Spleen (tissue), 11 donors: ENCODE measurements around the gene DSCAML1. TPM values are rescaled to one million over a fixed set of nuclear protein-coding genes. Genes with fewer than 3 reads are reported as not detected.

Experiments
- DNase-seq: peaks from one replicate; pipeline ENCODE4 v3.0.0-alpha.2; 2020
- H3K27ac ChIP-seq, 8 donors: fragments of 200-600 bp; sonication (generic) in 7 of 8; 1 replicate in 4 of 8; 2 replicates in 4 of 8; pipeline versions ENCODE4 v1.5.0 to v1.8.0; 2016 to 2021; ENCODE audit warnings: inconsistent platforms in 4 of 8, mild to moderate bottlenecking in 4 of 8, moderate library complexity in 1 of 8
- H3K27me3 ChIP-seq, 7 donors: fragments of 200-600 bp; sonication (generic) in 6 of 7; replicated peaks in 1 of 7; 1 replicate in 4 of 7; 2 replicates in 3 of 7; pipeline versions ENCODE4 v1.5.0 to v1.8.0; 2016 to 2021; ENCODE audit warnings: inconsistent platforms in 3 of 7, mild to moderate bottlenecking in 1 of 7
- H3K36me3 ChIP-seq, 6 donors: fragments of 200-600 bp; sonication (generic) in 5 of 6; 1 replicate in 4 of 6; 2 replicates in 2 of 6; pipeline versions ENCODE4 v1.5.0 to v1.8.0; 2016 to 2021; ENCODE audit warnings: inconsistent platforms in 2 of 6
- H3K4me1 ChIP-seq, 6 donors: fragments of 200-600 bp; sonication (generic) in 5 of 6; 1 replicate in 3 of 6; 2 replicates in 3 of 6; pipeline versions ENCODE4 v1.5.0 to v1.8.0; 2016 to 2021; ENCODE audit warnings: inconsistent platforms in 3 of 6
- H3K4me3 ChIP-seq, 8 donors: fragments of 200-600 bp; sonication (generic) in 7 of 8; 1 replicate in 4 of 8; 2 replicates in 4 of 8; pipeline versions ENCODE4 v1.5.0 to v1.8.0; 2016 to 2021; ENCODE audit warnings: inconsistent platforms in 4 of 8, mild to moderate bottlenecking in 4 of 8, moderate library complexity in 2 of 8
- H3K9me3 ChIP-seq, 8 donors: fragments of 200-600 bp; sonication (generic) in 7 of 8; 1 replicate in 4 of 8; 2 replicates in 4 of 8; pipeline versions ENCODE4 v1.5.0 to v1.8.0; 2016 to 2021; ENCODE audit warnings: inconsistent platforms in 4 of 8
- CTCF ChIP-seq, 11 experiments: fragments of 200-600 bp in 7 of 11; fragments of 450-650 bp in 4 of 11; sonication (generic) in 4 of 11; IDR thresholded peaks in 8 of 11; conservative IDR thresholded peaks in 3 of 11; 1 replicate in 7 of 11; 2 replicates in 4 of 11; pipeline versions ENCODE4 v1.4.0 to v1.8.0; 2016 to 2021; ENCODE audit warnings: antibody characterized with exemption in 11 of 11, inconsistent platforms in 4 of 11, mild to moderate bottlenecking in 1 of 11
- POLR2A ChIP-seq, 3 donors: fragments of 450-650 bp; IDR thresholded peaks; one replicate each; pipeline ENCODE4 v1.5.1; 2017; ENCODE audit warnings: antibody characterized with exemption in 3 of 3, mild to moderate bottlenecking in 1 of 3
- POLR2AphosphoS5 ChIP-seq, 3 donors: sonication (generic); formaldehyde crosslinking; IDR thresholded peaks; one replicate each; pipeline ENCODE4 v1.5.1; 2017; ENCODE audit warnings: antibody characterized with exemption in 3 of 3
- WGBS, 5 donors: extraction: QIAGEN DNeasy Blood & Tissue Kit in 3 of 5; methylation state at CpG; one replicate each; pipeline versions ENCODE4 v1.1.5 to v1.1.7; 2013 to 2018; 5-methylcytosine and 5-hydroxymethylcytosine counted together
- intact Hi-C: fragments of 100-400 bp; cut with DNase I; formaldehyde crosslinking; loops from one replicate; pipeline ENCODE4 v1.15.0; 2023; ENCODE audit warnings: low total_unique reads
- polyA plus RNA-seq, 3 donors: library from polyadenylated mRNA; stranded (reverse); fragments of 200-250 nt; gene quantifications; one replicate each; pipeline ENCODE4 v1.2.1, GENCODE V29; 2013
- total RNA-seq, 7 donors: library from RNA; depleted of rRNA in 3 of 7; stranded (reverse); fragments of >200 nt in 3 of 7; fragmentation: NEBNext Ultra II Directional in 4 of 7; extraction: Animal tissue kit (Norgen Biotek cat#: 25700) in 4 of 7; gene quantifications; one replicate each; pipeline versions ENCODE4 v1.1.0 to v1.2.1, GENCODE V29; 2016 to 2021
- donor health status: healthy with polysubstance abuse.
- donor health status: DM: no; HTN: no; CAD: no; lungs with moderate emphysema.
- donor health status: DM: no; HTN: no; CAD: no.
- donor health status: Bipolar disorder and iron deficiency.
- donor health status: healthy.
- donor health status: DM: no; HTN: no; CAD: no.
- donor health status: DM: yes; HTN: yes; CAD: no.

Gene DSCAML1
- total and polyA plus RNA-seq, 10 donors: 0.07 to 10.7 (median 2.3) TPM

DNA sequence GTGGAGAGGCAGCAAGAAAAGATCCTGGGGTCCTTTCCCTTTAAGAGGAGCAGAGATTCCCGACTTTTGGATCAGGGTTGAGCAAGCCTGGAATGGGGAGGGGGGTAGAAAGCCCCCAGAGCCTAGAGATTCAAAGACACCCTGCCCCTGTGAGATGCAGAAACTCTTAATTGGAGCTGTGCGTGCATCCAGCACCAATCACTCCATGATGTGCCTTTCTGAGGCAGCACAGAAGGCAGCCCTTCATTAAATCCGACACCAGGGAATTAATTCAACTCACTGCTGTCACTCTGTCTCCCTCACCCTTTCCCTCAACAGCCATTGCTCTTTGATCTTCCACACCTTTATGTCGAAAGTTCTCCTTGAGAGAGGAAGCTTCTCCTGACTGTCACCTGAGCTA is 43.0 kb downstream of the DSCAML1 start:
- H3K4me3 ChIP-seq: no peak overlapping the region
- H3K36me3 ChIP-seq: no peaks in the 10 kb centered on the region
- TF ChIP-seq CTCF (IDR thresholded peaks at IDR 0.05 in 8 of 11, conservative IDR thresholded peaks at IDR 0.05 in 3 of 11): no peak
- no peak for TF ChIP-seq POLR2AphosphoS5 (IDR thresholded peaks at IDR 0.05)
- no peak for TF ChIP-seq POLR2A (IDR thresholded peaks at IDR 0.05)
- no peaks in the 10 kb centered on the region for H3K9me3 ChIP-seq
- 72 to 84% (median 77%) methylated on average over 4 of the region's 4 CpGs for WGBS, 5 donors
- no peaks in the 10 kb centered on the region for H3K4me1 ChIP-seq
- no peak overlapping the region for H3K27ac ChIP-seq
- no peaks in the 10 kb centered on the region for H3K27me3 ChIP-seq
- no peak for DNase-seq
- intact Hi-C loops: no loop called here

GRCh38 chr11:117752721-117753237 is 44.2 kb downstream of the DSCAML1 start:
- intact Hi-C loops: no loop called here
- H3K27me3 ChIP-seq: no peaks in the 10 kb centered on the region
- no peak for TF ChIP-seq POLR2AphosphoS5 (IDR thresholded peaks at IDR 0.05)
- TF ChIP-seq POLR2A (IDR thresholded peaks at IDR 0.05): no peak
- TF ChIP-seq CTCF (IDR thresholded peaks at IDR 0.05 in 8 of 11, conservative IDR thresholded peaks at IDR 0.05 in 3 of 11): no peak
- no peaks in the 10 kb centered on the region for H3K9me3 ChIP-seq
- H3K36me3 ChIP-seq: no peaks in the 10 kb centered on the region
- H3K27ac ChIP-seq: no peak overlapping the region
- H3K4me3 ChIP-seq: no peak overlapping the region
- no peaks in the 10 kb centered on the region for H3K4me1 ChIP-seq
- DNase-seq: peak; percentile 28
- 81 to 89% (median 86%) methylated on average over 9 of the region's 9 CpGs for WGBS, 5 donors

- Histone ChIP-seq H3K27ac (no peak overlapping the region), H3K9me3 (no peaks in the 10 kb centered on the region), H3K4me1 (no peaks in the 10 kb centered on the region), H3K4me3 (no peak overlapping the region), H3K36me3 (no peaks in the 10 kb centered on the region), H3K27me3 (no peaks in the 10 kb centered on the region)
- no peak for TF ChIP-seq CTCF (IDR thresholded peaks at IDR 0.05 in 8 of 11, conservative IDR thresholded peaks at IDR 0.05 in 3 of 11)
- WGBS, 5 donors: 82 to 92% (median 90%) methylated on average over 2 of the region's 2 CpGs
- no peak for DNase-seq
- intact Hi-C loops: no loop called here
These were observed 44.9 kb downstream of the DSCAML1 start for GRCh38 chr11:117752071-117752470.

DNA sequence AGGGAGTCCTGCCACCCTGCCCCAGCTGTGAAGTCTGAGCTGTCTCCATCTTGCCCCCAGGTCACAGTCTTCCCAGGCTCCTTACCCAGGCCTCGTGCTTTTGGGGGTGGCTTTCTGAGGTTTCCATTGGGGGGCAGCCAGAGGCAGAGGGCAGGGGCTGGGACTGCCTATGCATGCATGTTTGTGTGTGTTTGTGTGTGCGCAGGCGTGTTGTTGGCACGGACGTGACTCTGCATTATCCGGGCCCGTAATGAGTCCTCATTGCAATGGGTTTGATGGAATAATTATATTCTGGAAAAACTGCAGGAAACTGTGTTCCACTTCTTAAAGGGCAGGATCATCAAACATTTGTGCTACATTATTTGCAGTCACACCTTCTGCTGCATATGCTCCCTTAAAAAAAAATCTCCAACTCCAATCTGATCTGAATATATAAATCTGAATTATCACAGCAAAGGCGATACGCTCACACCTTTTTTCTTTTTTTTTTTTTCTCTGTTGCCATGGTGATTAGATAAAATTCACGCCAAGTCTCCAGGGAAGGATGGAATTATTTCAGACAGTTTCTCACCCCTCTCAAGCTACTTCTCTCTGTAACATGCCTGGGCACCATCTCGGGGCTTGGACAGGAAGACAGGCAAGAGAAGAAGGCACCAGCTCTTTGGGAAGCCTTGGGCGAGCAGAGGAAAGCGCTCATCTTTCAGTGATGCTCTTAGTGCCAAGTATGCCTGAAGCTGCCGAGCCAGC is 45.9 kb downstream of the DSCAML1 start:
- Histone ChIP-seq H3K4me3 (no peak overlapping the region), H3K9me3 (no peaks in the 10 kb centered on the region), H3K27me3 (no peaks in the 10 kb centered on the region), H3K27ac (no peak overlapping the region), H3K36me3 (no peaks in the 10 kb centered on the region), H3K4me1 (no peaks in the 10 kb centered on the region)
- intact Hi-C loops: no loop called here
- 85 to 93% (median 87%) methylated on average over 13 to 14 of the region's 14 CpGs for WGBS, 5 donors
- TF ChIP-seq CTCF (IDR thresholded peaks at IDR 0.05 in 8 of 11, conservative IDR thresholded peaks at IDR 0.05 in 3 of 11) (no peak), POLR2AphosphoS5 (IDR thresholded peaks at IDR 0.05) (no peak), POLR2A (IDR thresholded peaks at IDR 0.05) (no peak)
- peak; percentile 47 for DNase-seq
